CD4-positive, alpha-beta T cell treated with Interleukin-6 for 4 hours (primary cell): ENCODE data around the gene INF2.
"Not testable (repeated sequence)": the region's sequence is repeated elsewhere in the genome, so short reads cannot be mapped to it uniquely, and the experiment has no call there.

ENCODE experiments used
- DNase-seq: peaks from one replicate; pipeline ENCODE4 v3.0.0-alpha.2; 2020; ENCODE audit warnings: mixed read lengths

INF2 gene

DNA sequence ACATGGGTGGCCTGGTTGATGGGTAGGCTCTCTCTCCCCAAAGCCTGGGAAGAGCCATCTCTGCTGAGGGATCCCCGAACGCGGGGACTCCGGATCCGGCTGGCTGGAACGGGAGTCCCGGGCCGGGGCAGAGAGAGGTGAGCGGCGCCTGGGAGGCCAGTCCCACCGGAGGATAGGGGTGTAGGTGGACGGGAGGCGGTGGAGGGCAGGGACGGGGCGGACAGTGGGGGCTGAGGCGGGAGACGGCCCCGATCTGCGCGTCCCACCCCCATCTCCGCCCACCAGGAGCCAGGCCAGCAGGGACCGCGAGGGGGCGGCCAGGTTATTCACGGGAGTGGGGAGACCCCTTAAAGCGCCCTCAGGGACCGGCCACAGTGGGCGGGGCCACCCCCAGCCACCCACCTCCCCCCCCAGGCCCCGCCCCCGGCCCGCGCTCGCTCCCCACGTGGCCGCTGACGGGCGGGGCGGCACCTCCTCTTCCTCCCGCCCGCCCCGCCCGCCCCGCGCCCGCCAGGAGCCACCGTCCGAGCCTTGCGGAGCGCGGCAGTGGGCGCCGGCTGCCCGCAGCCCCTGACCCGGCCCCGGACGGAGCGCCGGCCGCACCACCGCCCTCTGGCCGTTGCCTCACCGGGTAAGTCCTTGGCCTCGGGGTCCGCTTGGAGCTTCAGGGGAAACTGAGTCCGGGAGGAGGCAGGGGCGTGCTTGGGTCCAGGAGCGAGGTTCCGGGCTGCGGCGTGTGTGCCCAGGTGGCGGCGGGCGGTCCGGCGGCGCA lies at the start of gene INF2:
Gene INF2 (plus strand): TSS at position 510 of the 772 bp plus-strand sequence. CDS start 11,748 bp downstream, outside the sequence.
- peak; percentile 74 for DNase-seq

DNA sequence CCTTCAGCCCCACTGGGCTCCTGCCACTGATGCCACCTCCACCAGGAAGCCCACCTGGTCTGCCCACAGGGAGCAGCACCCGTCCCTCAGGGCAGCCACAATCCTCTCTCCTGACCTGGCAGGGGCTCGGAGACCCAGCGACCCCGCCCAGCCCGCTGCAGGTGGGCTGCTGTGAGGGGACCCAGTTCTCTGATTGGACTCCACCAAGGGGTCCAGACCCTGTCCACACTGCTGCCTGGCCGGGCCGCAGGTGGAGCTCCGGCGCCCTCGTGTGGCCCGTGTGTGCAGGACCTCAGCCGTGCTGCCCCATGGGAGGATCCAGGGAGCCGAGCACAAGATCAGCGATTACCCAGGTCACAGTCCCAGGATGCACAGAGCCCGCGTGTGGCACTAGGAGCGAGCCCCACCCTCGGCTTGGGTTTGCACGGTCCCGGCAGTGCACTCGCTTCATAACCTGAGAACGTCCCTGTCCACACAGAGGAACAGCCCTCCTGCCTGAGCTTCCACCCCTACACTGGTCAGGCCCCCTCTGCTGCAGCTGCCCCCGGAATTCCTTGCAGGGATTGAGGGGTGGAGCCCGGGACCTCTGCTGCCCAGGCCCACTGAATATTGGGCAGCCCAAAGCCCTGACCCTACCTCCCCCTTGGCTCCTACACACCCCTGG lies 49.4 kb upstream of the INF2 start:
- DNase-seq, result peak; percentile 59

DNA sequence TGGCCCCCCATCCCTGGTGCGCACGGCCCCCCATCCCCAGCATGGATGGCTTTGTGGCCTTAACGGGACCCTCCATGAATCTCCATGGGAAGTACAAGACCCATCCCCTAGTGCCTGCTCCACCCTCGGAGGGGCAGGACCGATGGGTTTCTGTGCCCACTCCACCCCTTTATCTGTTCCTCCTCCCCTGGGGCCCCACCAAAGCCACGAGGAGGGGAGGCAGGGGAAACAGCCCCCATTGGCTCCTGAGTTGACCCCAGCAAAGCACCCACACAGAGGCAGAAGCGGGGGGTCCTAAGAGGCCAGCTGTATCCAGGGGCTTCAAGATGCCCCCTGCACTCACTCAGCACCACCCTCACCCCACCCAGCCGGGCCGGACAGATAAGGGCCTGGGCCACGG lies 48.7 kb upstream of the INF2 start:
- DNase-seq, result no peak

DNA sequence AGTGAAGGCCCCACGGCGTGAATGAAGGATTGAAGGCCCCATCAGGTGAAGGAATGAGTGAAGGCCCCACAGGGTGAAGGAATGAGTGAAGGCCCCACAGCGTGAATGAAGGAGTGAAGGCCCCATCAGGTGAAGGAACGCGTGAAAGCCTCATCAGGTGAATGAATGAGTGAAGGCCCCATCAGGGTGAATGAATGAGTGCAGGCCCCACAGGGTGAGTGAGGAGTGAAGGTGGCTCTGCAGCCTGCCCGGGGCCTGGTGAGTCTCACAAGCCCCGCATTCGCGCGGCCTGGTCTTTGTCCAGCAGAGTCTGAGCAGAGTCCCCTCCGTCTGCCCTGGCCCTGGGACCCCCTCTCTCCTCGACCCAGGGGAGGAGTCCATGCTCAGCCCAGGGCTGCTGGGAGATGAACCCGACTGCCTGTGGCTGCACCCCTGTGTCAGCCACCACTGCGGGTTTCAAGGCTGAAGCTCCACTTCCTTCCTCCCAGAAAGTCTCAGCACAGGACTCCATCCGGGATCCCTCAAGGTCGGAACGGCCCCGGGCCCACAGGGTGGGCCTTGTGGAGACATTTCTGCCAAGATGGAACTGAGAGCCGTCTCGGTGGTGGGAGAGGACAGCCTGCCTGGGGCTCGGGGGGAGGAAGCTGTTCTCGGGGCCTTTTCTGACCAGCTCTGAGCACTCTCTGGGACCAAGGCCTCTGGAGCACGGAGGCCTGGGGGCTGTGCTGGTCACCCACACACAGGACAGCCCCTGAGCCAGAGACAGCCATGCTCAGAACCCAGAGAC lies 47.5 kb upstream of the INF2 start:
- no peak for DNase-seq

DNA sequence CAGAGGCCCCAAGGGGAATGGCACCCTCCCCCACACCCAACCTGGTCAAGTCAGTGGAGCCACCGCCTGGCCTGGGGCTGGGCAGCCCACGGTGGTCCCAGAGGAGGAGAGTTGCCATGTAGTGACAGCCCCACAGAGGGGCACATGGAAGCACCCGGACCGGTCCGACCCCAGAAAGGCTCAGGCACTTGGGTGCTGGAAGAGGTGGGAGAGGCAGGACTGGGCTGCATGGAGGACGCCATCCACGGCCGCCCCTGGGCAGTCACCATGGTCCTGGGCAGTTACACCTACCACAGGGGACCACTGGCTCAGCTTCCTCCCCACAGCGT lies 46.9 kb upstream of the INF2 start:
- no peak for DNase-seq

DNA sequence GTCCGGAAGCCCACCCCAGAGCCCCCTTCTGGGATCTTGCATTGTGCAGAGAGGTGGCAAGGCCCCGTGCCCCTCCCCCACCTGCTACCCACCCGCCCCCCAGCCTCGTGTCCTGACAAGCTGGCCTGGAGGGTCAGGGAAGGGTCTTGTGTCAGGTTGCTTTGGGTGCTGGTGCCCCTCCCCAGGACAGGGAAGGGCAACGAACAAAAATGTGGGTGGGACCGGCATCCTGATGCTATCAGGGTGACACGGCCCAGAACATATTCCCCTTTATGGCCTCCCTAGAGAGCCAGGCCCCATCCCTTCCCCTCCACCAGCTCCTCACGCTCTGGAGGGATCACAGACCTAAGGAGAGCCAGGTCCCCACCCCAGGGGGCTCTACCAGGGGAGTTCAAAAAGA lies 46.1 kb upstream of the INF2 start:
- DNase-seq, result no peak

DNA sequence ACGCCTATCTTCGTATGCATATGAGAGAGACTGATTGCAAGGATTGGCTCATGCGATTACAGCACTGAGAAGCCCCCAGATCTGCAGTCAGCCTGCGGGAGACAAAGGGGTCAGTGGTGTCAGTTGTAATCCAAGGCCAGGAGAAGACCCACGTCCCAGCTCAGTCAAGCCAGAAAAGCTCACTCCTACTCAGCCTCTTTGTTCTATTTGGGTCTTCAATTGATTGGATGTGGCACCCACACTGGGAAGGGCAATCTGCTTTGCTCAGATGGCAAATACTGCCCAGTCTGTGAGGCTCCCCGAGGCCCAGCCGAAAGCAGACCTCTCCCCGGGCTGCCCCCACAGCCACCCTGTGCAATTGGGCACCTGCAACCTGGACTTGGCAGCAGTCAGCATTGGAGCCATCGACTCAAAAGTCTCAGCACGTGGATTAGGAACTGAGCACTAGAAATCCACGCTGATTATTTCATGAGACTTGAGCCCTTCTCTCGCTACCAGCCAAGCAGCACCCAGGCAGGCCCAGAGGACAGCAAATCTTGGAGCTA lies 45.3 kb upstream of the INF2 start:
- DNase-seq, result no peak

DNA sequence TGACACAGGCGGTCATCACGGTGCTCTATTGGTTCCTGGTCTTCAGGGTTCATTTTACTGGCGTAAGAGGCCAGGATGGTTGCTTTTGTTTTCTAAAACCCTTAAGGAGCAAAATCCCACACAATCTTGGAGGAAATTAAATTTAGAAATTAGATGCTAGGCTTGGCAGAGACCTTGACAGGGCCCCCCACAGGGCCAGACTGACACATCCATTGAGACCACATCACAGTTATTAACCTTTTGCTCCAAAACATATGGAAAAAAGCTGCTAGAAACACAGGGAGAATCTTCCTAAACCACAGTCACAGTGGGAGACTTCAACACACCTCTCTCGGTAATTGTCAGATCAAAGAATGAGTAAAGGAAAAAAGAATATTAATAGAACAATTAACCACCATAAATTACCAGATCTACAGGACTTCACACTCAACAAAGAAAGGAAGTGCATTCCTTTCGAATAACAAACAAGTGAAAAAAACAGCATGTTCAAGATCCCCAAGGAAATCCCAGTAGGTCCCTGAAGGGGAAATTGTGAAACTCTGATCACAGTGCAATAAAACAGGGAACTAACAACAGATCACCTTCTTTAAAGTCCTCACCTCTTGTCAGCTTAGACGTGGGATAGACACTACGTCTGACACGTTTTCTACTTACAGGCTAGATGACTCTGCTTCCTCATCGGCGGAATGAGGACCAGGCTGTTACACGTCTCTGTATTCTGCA lies 44.6 kb upstream of the INF2 start:
- no peak for DNase-seq

DNA sequence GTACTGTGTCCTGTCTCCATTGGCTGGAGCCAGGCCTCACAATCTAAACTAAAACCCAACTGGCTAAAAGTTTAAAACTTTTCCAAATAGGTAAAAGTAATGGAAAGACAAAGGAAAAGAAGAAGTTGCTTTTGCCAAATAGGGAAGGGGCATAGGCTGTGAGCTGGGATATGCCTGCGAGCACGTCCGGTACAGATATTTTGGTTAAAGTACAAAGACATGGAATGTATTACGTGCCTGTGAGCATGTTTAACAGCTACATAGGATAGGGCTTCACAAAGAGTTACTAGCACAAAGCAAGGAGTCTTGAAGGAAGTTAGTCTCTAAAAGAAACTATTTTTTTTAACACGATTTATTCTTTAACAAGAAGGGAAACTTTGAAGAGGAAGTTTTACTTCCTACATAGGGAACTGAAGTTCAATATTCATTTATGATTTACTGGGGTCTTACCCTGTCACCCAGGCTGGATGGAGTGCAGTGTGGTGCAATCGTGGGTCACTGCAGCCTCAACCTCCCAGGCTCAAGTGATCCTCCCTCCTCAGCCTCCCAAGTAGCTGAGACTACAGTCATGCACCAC lies 41.9 kb upstream of the INF2 start:
- DNase-seq, result no peak

DNA sequence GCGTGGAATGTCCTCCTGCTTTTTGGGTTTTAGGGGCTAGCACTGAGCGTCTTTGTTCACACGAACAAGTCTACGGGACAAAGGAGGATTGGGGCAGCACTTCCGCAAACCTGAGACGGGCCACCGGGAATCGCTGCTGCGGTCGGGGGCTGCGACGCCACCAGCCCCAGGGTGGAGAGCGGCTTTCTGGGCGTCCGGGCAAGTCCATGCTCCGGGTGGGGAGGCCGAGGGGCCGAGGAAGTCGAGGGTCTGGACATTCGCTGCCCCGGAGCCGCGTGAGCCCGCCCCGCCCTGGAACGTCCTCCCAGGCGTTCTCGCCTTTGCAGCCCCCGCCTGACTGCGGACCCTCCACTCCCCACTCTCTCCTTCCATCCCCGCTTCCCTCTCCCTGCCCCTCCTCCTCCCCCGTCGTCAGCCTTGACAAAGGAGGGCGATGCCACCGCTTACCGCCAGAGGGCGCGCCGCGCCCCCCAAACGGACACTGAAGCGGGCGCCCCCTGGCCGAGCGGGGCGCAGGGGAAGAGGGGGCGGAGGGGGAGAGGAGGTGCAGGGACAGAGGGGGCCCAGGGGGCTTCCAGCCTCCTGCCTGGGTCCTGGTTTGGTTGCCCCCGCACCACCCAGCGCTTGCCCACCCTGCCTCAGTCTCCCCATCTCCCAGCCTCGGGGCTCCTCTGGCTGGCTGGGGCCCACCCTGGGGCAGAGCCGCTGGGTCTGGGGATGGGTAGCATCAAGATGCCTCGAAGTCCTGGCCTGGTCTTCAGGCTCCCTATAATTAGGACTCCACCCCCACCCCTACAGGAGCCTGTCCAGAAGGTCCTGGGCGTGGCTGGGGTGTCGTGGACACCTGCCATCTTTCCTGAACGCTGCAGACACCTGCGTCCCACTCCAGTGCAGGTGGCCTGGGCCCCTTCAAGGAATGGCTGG lies 39.1 kb upstream of the INF2 start:
- DNase-seq, result peak; percentile 75

DNA sequence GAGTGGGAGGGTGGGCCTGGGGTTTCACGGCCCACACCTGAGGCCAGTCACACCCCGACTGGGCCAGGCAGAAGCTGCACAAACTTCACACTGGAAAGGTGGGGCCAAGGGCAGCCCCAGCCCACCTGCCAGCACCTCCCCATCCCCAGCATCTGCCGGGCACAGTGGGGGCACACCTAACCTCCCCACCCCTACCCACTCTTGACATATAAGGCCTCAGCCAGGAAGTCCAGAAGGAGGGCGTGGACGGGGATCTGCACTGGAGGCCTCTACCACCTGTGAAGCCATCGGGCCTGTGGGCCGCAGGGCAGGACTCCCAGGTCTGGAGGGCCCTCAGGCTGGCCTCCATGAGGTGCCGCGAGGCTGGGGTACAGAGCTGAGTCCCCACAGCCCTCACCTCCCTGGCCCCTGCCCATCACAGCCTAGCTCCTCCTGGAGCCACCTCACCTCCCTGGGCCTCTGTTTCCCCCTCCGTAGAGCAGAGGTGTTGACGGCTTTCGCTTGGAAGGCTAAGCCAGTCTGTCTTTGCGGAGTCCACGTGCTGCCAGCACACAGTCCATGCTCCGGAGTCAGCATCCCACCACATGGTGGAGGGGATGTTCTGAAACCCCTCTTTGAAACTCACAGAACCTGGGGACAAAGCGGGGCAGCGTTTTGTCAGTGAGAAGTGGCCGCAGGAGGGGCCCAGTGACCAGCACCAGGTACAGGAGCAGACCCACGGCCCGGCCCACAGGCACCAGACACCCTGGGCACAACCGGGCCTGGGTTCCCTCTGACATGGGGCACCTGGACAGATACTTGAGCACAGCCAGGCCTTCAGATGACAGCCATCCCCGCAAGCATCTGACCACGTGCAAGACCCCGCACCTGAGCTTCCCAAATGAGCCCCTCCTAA lies 38.2 kb upstream of the INF2 start:
- DNase-seq, result no peak

DNA sequence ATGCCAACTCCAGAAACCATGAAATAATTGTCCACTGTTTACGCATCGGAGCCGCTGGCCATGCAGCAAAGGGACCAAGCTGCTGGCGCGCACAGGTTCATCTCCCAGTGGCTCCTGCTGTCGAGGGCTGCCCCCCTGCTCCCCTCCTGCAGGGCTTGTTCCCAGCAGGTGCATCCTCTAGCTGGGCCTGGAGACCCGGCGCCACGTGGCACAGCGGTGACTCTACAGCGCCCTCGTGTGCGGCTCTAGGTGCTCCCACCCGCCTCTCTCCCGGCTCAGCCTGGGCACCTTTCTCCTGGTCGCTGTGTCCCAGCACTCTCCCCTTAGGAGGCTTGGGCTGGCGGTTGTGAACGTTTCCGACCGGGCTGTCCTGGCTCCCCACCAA lies 37.5 kb upstream of the INF2 start:
- DNase-seq, result no peak

DNA sequence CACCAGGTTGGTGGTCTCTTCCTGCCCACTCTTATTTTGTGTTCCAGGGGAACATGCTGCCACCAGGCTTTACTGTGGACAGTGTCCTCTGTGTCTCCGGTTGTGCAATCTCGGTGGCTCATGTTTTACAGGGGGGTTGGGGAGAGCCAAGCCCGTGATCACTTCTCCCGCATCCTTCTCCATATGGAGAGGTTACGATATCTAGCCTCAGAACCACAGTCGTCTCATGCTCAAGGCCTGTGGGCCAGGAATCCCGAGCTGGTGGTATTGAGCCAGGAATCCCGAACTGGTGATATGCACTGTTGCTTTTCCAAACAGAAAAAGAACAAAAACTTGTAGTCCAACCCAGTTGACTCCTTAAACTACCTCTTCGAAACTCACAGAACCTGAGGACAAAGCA lies 37.0 kb upstream of the INF2 start:
- no peak for DNase-seq

DNA sequence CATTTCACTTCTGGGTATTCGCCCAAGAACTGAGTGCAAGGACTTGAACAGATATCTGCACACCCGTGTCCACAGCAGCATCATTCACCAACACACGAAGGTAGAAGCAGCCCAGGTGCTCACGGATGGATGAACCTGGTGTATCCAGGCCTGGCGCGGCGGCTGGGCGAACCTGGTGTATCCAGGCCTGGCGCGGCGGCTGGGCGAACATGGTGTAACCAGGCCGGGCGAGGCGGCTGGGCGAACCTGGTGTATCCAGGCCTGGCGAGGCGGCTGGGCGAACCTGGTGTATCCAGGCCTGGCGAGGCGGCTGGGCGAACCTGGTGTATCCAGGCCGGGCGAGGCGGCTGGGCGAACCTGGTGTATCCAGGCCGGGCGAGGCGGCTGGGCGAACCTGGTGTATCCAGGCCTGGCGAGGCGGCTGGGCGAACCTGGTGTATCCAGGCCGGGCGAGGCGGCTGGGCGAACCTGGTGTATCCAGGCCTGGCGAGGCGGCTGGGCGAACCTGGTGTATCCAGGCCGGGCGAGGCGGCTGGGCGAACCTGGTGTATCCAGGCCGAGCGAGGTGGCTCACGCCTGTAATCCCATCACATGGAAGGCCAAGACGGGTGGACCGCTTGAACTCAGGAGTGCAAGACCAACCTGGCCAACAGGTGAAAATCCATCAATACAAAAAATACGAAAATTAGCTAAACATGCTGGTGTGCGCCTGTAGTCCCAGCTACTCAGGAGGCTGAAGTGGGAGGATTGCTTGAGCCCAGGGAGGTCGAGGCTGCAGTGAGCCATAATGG lies 36.1 kb upstream of the INF2 start:
- DNase-seq, result not testable (repeated sequence)

DNA sequence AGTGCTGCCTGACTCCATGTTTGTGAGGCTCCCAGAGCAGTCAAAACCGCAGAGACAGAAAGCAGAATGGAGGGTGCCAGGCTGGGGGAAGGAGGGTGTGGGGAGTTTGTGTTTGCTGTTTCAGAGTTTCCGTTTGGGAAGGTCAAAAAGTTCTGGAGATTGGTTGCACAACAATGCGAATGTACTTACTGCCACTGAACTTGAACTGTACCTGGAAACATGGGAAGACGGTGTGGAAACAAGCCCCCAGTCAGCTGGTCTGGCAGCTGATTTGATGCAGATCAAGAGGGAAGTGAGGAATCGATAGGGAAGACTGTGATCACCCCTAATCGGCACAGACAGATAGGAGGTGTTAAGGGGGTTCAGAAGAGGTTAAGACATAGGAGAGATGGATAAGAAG lies 35.3 kb upstream of the INF2 start:
- DNase-seq, result no peak

DNA sequence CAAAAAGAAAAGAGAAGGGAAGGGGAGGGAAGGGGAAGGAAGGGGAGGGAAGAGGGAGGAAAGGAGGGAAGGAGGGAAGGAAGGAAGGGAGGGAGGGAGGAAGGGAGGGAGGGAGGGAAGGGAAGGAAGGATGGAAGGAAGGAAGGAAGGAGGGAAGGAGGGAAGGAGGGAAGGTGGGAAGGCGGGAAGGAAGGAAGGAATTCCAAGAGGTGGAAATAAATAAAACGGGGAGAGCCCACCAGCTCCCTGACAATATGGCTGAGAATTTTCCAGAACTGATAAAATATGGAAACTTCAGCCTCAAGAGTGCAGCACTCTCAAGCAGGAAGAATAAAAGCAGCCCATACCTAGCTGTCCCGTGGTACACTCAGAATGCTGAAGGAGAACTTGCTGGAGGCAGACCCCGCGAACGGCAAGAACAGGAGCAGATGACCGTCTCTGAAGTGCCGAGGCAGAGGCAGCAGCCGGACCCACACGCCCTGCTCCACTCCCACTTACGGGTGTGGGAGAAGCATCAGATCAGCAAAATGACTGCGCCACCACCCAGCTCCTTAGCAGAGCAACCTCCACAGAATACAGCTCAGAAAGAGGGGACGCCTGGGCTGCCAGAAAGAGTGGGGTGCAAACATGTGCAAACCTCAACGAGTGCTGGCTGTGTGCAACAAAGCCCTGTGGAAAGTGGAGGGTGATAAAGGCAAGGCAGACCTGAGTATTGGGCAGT lies 34.1 kb upstream of the INF2 start:
- DNase-seq, result no peak

DNA sequence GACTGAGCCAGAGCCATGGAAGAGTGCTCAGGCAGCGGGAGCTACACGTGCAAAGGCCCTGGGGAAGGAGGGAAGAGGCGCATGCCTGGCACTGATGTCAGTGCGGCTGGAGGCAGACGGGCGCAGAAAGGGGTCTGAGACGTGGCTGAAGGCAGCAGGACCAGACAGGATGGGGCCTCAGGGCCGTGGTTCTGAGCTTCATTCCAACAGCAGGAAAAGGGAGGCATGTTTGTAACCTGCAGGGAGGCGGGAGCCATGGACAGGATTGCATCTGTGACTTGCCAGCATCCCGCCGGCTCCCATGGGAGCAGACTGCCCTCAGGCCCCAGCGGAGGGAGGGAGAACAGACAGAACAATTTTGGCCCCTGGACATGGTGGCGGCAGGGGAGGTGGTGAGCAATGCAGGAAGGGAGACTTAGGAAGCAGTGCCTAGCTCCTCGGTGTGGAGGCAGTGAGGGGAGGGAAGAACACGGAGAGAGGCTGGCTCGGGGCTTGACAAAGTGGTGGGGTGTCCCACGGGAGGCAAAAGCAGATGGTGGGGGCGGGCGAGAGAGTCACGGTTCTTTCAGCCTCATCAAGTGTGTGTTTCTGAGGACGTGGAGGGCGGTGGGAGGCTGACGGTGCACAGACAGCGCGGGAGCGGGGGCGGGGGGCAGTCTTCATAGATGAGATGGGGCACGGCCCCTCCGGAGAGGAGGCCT lies 33.3 kb upstream of the INF2 start:
- no peak for DNase-seq

DNA sequence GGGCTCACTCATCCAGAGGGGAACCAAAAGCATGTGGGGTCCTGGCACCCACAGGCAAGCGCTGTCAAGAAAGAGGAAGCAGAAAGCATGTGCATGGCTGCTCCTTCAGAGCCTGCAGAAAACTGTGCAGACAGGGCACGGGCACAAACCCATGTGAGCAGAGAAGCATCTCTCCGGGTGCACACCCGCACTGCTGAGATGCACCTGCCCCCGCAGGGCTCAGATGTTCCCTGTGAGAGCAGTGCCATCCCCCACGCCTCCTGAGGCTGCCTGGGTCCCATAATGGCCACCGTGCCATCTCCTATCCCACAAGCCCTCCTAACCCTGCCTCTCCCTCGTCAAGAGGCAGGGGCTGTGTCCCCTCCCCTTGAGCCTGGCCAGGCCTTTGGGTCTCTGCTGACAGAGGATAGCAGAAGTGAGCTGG lies 32.3 kb upstream of the INF2 start:
- DNase-seq, result peak; percentile 15
